GM19463 (cell line): ENCODE data around the gene NSMF.

Experiments used
- ATAC-seq: cut with Tn5 transposase; IDR thresholded peaks from one replicate; pipeline ENCODE4 v1.9.1; 2021; ENCODE audit warnings: mild to moderate bottlenecking, moderate library complexity; ENCODE audit not compliant: unreplicated experiment

The NSMF gene

GRCh38 chr9:137398561-137399468 is 60.3 kb downstream of the NSMF start:
- ATAC-seq, result no peak

GRCh38 chr9:137397675-137398423 is 61.3 kb downstream of the NSMF start:
- ATAC-seq, result no peak
